Neuron (in vitro differentiated cells): ENCODE data around the gene CTXN2.
A peak's percentile ranks its signal among the peaks of the same experiment; 100 is the strongest.

ENCODE experiments used
- H2AFZ ChIP-seq: one replicate; pipeline ENCODE4 v1.6.1; 2013; ENCODE audit warnings: low read depth, mild to moderate bottlenecking, inconsistent platforms, low read length, moderate library complexity
- H3K27me3 ChIP-seq: one replicate; pipeline ENCODE4 v1.6.1; 2013; ENCODE audit warnings: low read length; ENCODE audit not compliant: insufficient read depth
- H3K36me3 ChIP-seq: one replicate; pipeline ENCODE4 v1.6.1; 2013; ENCODE audit warnings: low read length; ENCODE audit not compliant: insufficient read depth
- H3K4me1 ChIP-seq: one replicate; pipeline ENCODE4 v1.6.1; 2013; ENCODE audit warnings: low read length; ENCODE audit not compliant: insufficient read depth
- H3K4me3 ChIP-seq: 2 replicates; pipeline ENCODE4 v1.5.1; 2013; ENCODE audit warnings: mild to moderate bottlenecking, low read length, moderate library complexity
- H3K9me3 ChIP-seq: one replicate; pipeline ENCODE4 v1.6.1; 2013; ENCODE audit warnings: low read length

CTXN2 gene

GRCh38 chr15:48177766-48178647 lies 13.5 kb upstream of the CTXN2 start, which contains the start of gene MYEF2:
TSS of gene MYEF2 (minus strand) at chr15:48178295. CDS start at chr15:48178237, 58 bp downstream.
- Histone ChIP-seq H3K4me1 (peaks cover 21% of the 10 kb centered on the region), H3K9me3 (peaks cover 6% of the 10 kb centered on the region), H3K27me3 (no peaks in the 10 kb centered on the region), H3K4me3 (peak within 1 kb of the TSS; percentile 83), H3K36me3 (peaks cover 6% of the 10 kb centered on the region), H2AFZ (peak within 1 kb of the TSS; percentile 96)

- peak overlapping the region; percentile 83 for H3K4me3 ChIP-seq
- peaks cover 21% of the 10 kb centered on the region for H3K4me1 ChIP-seq
- H3K36me3 ChIP-seq: peaks cover 6% of the 10 kb centered on the region
- peaks cover 4% of the 10 kb centered on the region for H3K9me3 ChIP-seq
- peak overlapping the region; percentile 96 for H2AFZ ChIP-seq
- no peaks in the 10 kb centered on the region for H3K27me3 ChIP-seq
These were observed 12.9 kb upstream of the CTXN2 start for GRCh38 chr15:48178648-48178931.

DNA sequence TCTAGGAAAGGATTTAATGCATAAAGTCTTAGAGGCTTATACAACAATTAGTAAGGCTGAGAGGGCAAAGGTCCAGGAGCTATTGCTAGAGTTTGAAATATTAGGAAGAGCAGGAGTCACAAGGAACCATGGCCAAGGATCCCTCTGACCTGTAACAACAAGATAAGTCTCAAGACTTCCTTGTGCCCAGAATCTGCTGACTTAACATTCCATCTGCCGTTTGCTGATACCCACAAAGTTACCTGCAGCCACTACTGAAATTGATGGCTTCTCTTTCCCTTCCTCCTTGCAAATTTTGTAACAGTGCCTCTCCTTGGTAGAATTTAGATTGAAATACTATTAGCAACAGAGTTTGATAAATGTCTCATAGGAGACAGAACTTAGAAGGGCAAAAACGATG lies 8.7 kb upstream of the CTXN2 start:
- H3K27me3 ChIP-seq: no peaks in the 10 kb centered on the region
- peaks cover 6% of the 10 kb centered on the region for H3K4me1 ChIP-seq
- H2AFZ ChIP-seq: no peak overlapping the region
- no peaks in the 10 kb centered on the region for H3K36me3 ChIP-seq
- no peak overlapping the region for H3K4me3 ChIP-seq
- H3K9me3 ChIP-seq: no peaks in the 10 kb centered on the region

GRCh38 chr15:48185529-48185928 lies 5.9 kb upstream of the CTXN2 start:
- Histone ChIP-seq H3K36me3 (no peaks in the 10 kb centered on the region), H3K4me3 (no peak overlapping the region), H2AFZ (no peak overlapping the region), H3K9me3 (no peaks in the 10 kb centered on the region), H3K4me1 (no peaks in the 10 kb centered on the region), H3K27me3 (no peaks in the 10 kb centered on the region)

- H3K36me3 ChIP-seq: no peaks in the 10 kb centered on the region
- no peaks in the 10 kb centered on the region for H3K9me3 ChIP-seq
- no peaks in the 10 kb centered on the region for H3K27me3 ChIP-seq
- no peak overlapping the region for H2AFZ ChIP-seq
- H3K4me3 ChIP-seq: no peak overlapping the region
- H3K4me1 ChIP-seq: peaks cover 3% of the 10 kb centered on the region
These were observed 5.2 kb upstream of the CTXN2 start for GRCh38 chr15:48186271-48186670.

- Histone ChIP-seq H3K9me3 (no peaks in the 10 kb centered on the region), H3K4me1 (peaks cover 10% of the 10 kb centered on the region), H3K36me3 (no peaks in the 10 kb centered on the region), H3K27me3 (peaks cover 4% of the 10 kb centered on the region), H2AFZ (no peak overlapping the region), H3K4me3 (peak overlapping the region; percentile 34)
These were observed 412 bp upstream of the CTXN2 start for GRCh38 chr15:48190932-48191573.

- H2AFZ ChIP-seq: no peak overlapping the region
These were observed 10.6 kb downstream of the CTXN2 start for GRCh38 chr15:48202068-48202467.

DNA sequence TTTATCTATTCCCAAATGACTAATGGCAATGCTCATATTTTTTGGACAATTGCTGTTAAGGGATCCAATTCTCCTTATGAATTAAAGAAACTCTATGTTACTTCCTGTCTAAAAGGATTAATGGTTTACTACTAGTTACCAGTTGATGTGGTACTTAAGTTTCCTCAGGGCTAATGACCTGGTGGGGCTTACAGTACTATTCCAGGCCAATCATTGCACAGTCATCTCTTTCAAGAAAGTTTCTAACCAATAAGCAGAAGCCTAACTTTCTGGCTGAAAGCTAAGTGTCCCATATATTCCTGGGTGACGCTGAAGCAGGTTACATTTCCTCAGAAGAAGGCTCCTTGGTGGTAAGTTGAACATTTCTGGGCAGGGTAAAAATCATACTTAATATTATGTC lies 14.5 kb downstream of the CTXN2 start, which contains the start of gene SLC12A1:
SLC12A1 (plus strand) TSS at position 322 of the 400 bp plus-strand sequence. CDS start 1,418 bp downstream, outside the sequence.
- no peaks in the 10 kb centered on the region for H3K27me3 ChIP-seq
- H3K9me3 ChIP-seq: no peaks in the 10 kb centered on the region
- H3K4me3 ChIP-seq: no peak within 1 kb of the TSS
- no peak within 1 kb of the TSS for H2AFZ ChIP-seq
- H3K36me3 ChIP-seq: no peaks in the 10 kb centered on the region
- H3K4me1 ChIP-seq: peaks cover 8% of the 10 kb centered on the region

More at GRCh38 chr15:48202068-48202467, 10.6 kb downstream of the CTXN2 start:
- Histone ChIP-seq H3K27me3 (no peaks in the 10 kb centered on the region), H3K4me1 (peaks cover 8% of the 10 kb centered on the region), H3K9me3 (no peaks in the 10 kb centered on the region), H3K36me3 (no peaks in the 10 kb centered on the region), H3K4me3 (no peak overlapping the region)

- H3K27me3 ChIP-seq: peaks cover 5% of the 10 kb centered on the region
These were observed 29.8 kb downstream of the CTXN2 start for GRCh38 chr15:48221261-48221660.

DNA sequence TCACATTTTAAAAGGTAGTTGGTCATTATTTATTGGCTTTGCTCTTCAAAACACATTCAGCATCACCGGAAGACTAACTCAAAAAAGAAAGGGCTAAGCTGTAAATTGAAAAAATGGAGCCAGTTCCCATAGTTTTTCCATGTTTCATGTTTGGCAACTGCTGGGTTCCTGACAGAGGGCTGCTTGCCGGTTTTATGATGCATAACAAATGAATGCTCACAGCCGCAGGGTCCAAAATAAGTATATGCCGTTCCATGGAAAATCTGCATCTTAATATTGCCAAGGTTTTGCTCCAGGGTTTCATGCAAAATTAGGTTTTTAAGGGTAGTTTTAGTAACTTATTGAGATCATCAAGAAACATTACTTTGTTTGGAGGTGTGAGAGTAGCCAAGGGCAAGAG lies 30.4 kb downstream of the CTXN2 start:
- Histone ChIP-seq H2AFZ (no peak overlapping the region), H3K9me3 (no peaks in the 10 kb centered on the region), H3K4me3 (no peak overlapping the region), H3K27me3 (peaks cover 5% of the 10 kb centered on the region), H3K4me1 (peaks cover 10% of the 10 kb centered on the region), H3K36me3 (no peaks in the 10 kb centered on the region)

More at GRCh38 chr15:48221261-48221660, 29.8 kb downstream of the CTXN2 start:
- Histone ChIP-seq H3K4me1 (peaks cover 6% of the 10 kb centered on the region), H3K9me3 (no peaks in the 10 kb centered on the region), H3K4me3 (no peak overlapping the region), H2AFZ (no peak overlapping the region), H3K36me3 (no peaks in the 10 kb centered on the region)

- Histone ChIP-seq H3K36me3 (no peaks in the 10 kb centered on the region), H2AFZ (no peak overlapping the region), H3K27me3 (peaks cover 5% of the 10 kb centered on the region), H3K4me1 (peaks cover 10% of the 10 kb centered on the region), H3K4me3 (no peak overlapping the region), H3K9me3 (no peaks in the 10 kb centered on the region)
These were observed 31.2 kb downstream of the CTXN2 start for GRCh38 chr15:48222627-48223026.

DNA sequence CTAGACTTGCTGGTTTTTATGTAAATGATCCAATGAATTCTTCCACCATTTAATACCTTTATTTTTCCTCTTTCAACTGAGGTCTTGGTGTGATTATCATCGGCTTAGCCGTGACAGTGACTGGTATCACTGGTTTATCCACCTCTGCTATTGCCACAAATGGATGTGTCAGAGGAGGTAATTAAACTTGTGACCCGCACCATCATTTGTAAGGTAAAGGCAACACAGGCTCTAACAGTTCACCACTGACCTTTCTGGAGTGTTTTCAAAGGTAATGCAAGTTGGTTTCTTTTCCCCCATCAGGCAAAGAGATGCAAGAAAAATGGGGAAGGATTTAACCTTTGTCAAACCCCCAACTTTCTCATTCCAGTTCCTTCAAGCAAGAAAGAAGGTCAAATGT lies 34.3 kb downstream of the CTXN2 start:
- peaks cover 9% of the 10 kb centered on the region for H3K27me3 ChIP-seq
- no peaks in the 10 kb centered on the region for H3K9me3 ChIP-seq
- no peak overlapping the region for H2AFZ ChIP-seq
- no peak overlapping the region for H3K4me3 ChIP-seq
- H3K36me3 ChIP-seq: no peaks in the 10 kb centered on the region
- H3K4me1 ChIP-seq: peaks cover 10% of the 10 kb centered on the region

DNA sequence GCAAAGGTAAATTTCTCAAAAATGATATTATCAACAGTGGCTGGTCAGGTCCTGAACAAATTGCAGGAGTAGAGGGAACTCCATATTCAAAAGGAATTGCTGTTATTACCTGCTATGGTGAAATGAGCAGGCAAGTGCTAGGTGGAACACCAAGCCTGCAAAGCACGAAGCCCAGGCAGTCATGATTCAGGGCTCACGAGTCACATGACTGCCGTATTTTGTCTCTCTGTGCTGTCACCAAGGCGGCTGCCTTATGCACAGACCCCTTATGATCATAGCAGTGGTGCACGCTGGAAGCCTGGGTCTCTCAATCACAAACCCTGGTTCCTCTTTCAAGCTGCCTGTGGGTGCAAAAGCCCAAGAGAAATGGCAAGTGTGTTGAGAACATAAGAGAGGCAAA lies 39.0 kb downstream of the CTXN2 start:
- Histone ChIP-seq H3K36me3 (no peaks in the 10 kb centered on the region), H3K9me3 (no peaks in the 10 kb centered on the region), H3K27me3 (peaks cover 9% of the 10 kb centered on the region), H3K4me3 (no peak overlapping the region), H3K4me1 (peaks cover 10% of the 10 kb centered on the region), H2AFZ (no peak overlapping the region)
